ENCODE measurements around the gene CHST10. TPM values are rescaled to one million over a fixed set of nuclear protein-coding genes. Genes with fewer than 3 reads are reported as not detected.
A peak's percentile ranks its signal among the peaks of the same experiment; 100 is the strongest.

The CHST10 gene
- total and polyA plus RNA-seq, 4 donors, result 0.11 to 5.2 (median 0.99) TPM

DNA sequence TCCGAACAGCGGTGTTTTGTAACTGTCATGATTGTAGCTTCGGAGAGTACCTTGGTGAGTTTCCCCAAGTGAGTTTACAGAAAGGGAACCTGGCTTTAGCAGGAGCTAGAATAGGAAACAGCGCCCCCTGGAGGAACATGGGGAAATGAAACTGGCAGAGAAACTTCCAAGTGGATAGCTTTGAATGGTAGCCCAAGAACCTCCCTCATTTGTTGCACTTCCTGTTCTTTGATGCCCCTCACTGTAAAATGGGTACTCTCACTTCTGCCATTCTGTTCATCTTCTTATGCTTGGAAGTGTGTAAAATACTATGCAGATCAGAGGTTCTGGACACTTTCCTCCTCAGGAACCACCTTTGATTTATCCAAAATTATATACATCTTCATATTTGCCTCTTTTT, 36.2 kb downstream of the CHST10 start:
- no peaks in the 10 kb centered on the region for H3K27me3 ChIP-seq (ENCODE audit: control insufficient read depth in 4 of 4, insufficient read depth in 4 of 4, low read length in 3 of 4)
- H3K27ac ChIP-seq (ENCODE audit: low read depth in 1 of 2, low read length in 2 of 2), result no peak overlapping the region
- TF ChIP-seq RXRA (IDR thresholded peaks at IDR 0.05) (no peak), RAD21 (IDR thresholded peaks at IDR 0.05) (peak; percentile 95 to 96), GABPA (IDR thresholded peaks at IDR 0.05 in 1 of 2, conservative IDR thresholded peaks at IDR 0.05 in 1 of 2) (no peak)
- TF ChIP-seq, protein P1, sequence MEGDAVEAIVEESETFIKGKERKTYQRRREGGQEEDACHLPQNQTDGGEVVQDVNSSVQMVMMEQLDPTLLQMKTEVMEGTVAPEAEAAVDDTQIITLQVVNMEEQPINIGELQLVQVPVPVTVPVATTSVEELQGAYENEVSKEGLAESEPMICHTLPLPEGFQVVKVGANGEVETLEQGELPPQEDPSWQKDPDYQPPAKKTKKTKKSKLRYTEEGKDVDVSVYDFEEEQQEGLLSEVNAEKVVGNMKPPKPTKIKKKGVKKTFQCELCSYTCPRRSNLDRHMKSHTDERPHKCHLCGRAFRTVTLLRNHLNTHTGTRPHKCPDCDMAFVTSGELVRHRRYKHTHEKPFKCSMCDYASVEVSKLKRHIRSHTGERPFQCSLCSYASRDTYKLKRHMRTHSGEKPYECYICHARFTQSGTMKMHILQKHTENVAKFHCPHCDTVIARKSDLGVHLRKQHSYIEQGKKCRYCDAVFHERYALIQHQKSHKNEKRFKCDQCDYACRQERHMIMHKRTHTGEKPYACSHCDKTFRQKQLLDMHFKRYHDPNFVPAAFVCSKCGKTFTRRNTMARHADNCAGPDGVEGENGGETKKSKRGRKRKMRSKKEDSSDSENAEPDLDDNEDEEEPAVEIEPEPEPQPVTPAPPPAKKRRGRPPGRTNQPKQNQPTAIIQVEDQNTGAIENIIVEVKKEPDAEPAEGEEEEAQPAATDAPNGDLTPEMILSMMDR (IDR thresholded peaks at IDR 0.05; ENCODE audit: low read depth, low read length, missing input control), result peak; percentile 93
- no peaks in the 10 kb centered on the region for H3K9me3 ChIP-seq (ENCODE audit: control insufficient read depth in 4 of 4, low read length in 3 of 4)
- WGBS, result 23% methylated on average over 4 of the region's 4 CpGs
- DNase-seq (ENCODE audit: low spot score), result peak; percentile 83
- no peak overlapping the region for H3K9ac ChIP-seq (ENCODE audit: low read depth in 1 of 2, low read length in 2 of 2)
- H3K4me3 ChIP-seq (ENCODE audit: low read depth in 1 of 3, low read length in 3 of 3), result no peak overlapping the region
- no peaks in the 10 kb centered on the region for H3K36me3 ChIP-seq (ENCODE audit: control insufficient read depth in 4 of 4, insufficient read depth in 3 of 4, low read depth in 1 of 4, low read length in 3 of 4)
- H3K4me1 ChIP-seq (ENCODE audit: control insufficient read depth in 4 of 4, insufficient read depth in 4 of 4, low read length in 3 of 4), result no peaks in the 10 kb centered on the region

DNA sequence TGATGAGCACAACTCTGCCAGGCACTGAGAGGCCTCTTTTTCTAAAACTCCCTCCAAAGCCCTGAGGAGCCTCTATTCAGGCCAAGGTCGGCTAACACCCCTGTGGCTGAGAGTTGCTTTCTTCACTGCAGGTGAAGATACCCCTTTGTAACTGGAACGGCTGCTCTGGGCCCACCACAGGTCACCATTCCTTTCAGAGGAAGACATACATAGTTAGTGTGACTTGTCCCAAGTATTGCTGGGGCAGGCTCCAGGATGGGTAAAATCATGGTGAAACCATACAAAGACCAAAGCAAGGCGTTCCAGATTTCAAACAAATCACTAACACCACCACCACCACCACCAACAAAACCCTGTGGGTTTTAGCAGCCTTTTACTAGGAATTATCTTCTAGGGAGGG, 36.8 kb downstream of the CHST10 start:
- no peak for DNase-seq (ENCODE audit: low spot score)
- H3K27me3 ChIP-seq (ENCODE audit: control insufficient read depth in 4 of 4, insufficient read depth in 4 of 4, low read length in 3 of 4), result no peaks in the 10 kb centered on the region
- H3K9me3 ChIP-seq (ENCODE audit: control insufficient read depth in 4 of 4, low read length in 3 of 4), result no peaks in the 10 kb centered on the region
- H3K4me1 ChIP-seq (ENCODE audit: control insufficient read depth in 4 of 4, insufficient read depth in 4 of 4, low read length in 3 of 4), result no peaks in the 10 kb centered on the region
- 93% methylated on average over 3 of the region's 3 CpGs for WGBS
- no peak overlapping the region for H3K27ac ChIP-seq (ENCODE audit: low read depth in 1 of 2, low read length in 2 of 2)
- no peak for TF ChIP-seq TAF1 (conservative IDR thresholded peaks at IDR 0.05)
- TF ChIP-seq FOXA1 (IDR thresholded peaks at IDR 0.05), result no peak
- TF ChIP-seq EGR1 (IDR thresholded peaks at IDR 0.05; ENCODE audit: low read depth in 2 of 2), result no peak
- no peak overlapping the region for H3K9ac ChIP-seq (ENCODE audit: low read depth in 1 of 2, low read length in 2 of 2)
- no peaks in the 10 kb centered on the region for H3K36me3 ChIP-seq (ENCODE audit: control insufficient read depth in 4 of 4, insufficient read depth in 3 of 4, low read depth in 1 of 4, low read length in 3 of 4)
- no peak overlapping the region for H3K4me3 ChIP-seq (ENCODE audit: low read depth in 1 of 3, low read length in 3 of 3)

DNA sequence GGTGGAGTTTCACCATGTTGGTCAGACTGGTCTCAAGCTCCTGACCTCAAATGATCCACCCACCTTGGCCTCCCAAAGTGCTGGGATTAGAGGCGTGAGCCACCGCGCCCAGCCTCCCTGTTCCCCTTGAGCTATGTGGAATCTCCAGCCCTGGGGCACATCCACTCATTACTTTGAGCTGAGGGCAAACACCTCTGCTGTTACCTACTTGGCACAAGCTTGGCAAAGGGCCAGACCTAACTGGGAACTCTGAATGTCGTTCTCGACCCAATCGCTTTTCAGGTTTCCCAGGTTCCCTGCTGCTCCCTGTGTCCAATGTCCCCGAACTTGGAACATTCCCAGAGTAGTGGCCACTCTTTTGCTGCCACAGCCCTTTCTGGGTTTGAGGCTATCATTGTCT, 40.6 kb downstream of the CHST10 start:
- no peak for DNase-seq (ENCODE audit: low spot score)

DNA sequence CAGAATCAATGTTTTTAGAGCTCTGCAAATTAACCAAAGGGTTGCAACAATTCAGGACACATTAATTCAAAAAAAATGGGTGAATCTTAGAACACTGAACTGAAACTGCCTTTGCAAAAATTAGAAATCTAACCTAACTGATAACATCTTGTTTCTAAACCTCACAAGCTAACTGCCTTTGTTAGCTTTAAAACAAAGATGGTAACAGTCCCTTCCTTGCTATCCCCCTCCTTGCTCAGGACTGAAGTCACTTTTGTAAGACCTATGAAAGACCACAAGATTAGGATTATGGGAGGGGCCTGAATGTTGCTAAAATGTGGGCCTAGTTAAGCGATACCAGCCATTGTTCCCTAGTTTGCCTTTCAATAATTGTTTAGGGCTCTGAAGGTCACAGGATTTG, 50.3 kb downstream of the CHST10 start:
- Histone ChIP-seq H3K4me1 (ENCODE audit: control insufficient read depth in 4 of 4, insufficient read depth in 4 of 4, low read length in 3 of 4) (no peaks in the 10 kb centered on the region), H3K27ac (ENCODE audit: low read depth in 1 of 2, low read length in 2 of 2) (no peak overlapping the region), H3K4me3 (ENCODE audit: low read depth in 1 of 3, low read length in 3 of 3) (no peak overlapping the region), H3K27me3 (ENCODE audit: control insufficient read depth in 4 of 4, insufficient read depth in 4 of 4, low read length in 3 of 4) (no peaks in the 10 kb centered on the region), H3K9ac (ENCODE audit: low read depth in 1 of 2, low read length in 2 of 2) (no peak overlapping the region), H3K36me3 (ENCODE audit: control insufficient read depth in 4 of 4, insufficient read depth in 3 of 4, low read depth in 1 of 4, low read length in 3 of 4) (no peaks in the 10 kb centered on the region), H3K9me3 (ENCODE audit: control insufficient read depth in 4 of 4, low read length in 3 of 4) (peaks cover 0 to 5% (median 4%) of the 10 kb centered on the region in 4 donors)
- WGBS, result 86% methylated on average over 1 of the region's 1 CpG
- DNase-seq (ENCODE audit: low spot score), result no peak
- TF ChIP-seq FOXA2 (IDR thresholded peaks at IDR 0.05) (no peak), RXRA (IDR thresholded peaks at IDR 0.05) (no peak), GABPA (IDR thresholded peaks at IDR 0.05 in 1 of 2, conservative IDR thresholded peaks at IDR 0.05 in 1 of 2) (no peak), RAD21 (IDR thresholded peaks at IDR 0.05) (no peak)
- TF ChIP-seq, protein P2, sequence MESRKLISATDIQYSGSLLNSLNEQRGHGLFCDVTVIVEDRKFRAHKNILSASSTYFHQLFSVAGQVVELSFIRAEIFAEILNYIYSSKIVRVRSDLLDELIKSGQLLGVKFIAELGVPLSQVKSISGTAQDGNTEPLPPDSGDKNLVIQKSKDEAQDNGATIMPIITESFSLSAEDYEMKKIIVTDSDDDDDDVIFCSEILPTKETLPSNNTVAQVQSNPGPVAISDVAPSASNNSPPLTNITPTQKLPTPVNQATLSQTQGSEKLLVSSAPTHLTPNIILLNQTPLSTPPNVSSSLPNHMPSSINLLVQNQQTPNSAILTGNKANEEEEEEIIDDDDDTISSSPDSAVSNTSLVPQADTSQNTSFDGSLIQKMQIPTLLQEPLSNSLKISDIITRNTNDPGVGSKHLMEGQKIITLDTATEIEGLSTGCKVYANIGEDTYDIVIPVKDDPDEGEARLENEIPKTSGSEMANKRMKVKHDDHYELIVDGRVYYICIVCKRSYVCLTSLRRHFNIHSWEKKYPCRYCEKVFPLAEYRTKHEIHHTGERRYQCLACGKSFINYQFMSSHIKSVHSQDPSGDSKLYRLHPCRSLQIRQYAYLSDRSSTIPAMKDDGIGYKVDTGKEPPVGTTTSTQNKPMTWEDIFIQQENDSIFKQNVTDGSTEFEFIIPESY (IDR thresholded peaks at IDR 0.05), result no peak
- TF ChIP-seq, protein P1 (IDR thresholded peaks at IDR 0.05; ENCODE audit: low read depth, low read length, missing input control), result no peak
- TF ChIP-seq, protein P3, sequence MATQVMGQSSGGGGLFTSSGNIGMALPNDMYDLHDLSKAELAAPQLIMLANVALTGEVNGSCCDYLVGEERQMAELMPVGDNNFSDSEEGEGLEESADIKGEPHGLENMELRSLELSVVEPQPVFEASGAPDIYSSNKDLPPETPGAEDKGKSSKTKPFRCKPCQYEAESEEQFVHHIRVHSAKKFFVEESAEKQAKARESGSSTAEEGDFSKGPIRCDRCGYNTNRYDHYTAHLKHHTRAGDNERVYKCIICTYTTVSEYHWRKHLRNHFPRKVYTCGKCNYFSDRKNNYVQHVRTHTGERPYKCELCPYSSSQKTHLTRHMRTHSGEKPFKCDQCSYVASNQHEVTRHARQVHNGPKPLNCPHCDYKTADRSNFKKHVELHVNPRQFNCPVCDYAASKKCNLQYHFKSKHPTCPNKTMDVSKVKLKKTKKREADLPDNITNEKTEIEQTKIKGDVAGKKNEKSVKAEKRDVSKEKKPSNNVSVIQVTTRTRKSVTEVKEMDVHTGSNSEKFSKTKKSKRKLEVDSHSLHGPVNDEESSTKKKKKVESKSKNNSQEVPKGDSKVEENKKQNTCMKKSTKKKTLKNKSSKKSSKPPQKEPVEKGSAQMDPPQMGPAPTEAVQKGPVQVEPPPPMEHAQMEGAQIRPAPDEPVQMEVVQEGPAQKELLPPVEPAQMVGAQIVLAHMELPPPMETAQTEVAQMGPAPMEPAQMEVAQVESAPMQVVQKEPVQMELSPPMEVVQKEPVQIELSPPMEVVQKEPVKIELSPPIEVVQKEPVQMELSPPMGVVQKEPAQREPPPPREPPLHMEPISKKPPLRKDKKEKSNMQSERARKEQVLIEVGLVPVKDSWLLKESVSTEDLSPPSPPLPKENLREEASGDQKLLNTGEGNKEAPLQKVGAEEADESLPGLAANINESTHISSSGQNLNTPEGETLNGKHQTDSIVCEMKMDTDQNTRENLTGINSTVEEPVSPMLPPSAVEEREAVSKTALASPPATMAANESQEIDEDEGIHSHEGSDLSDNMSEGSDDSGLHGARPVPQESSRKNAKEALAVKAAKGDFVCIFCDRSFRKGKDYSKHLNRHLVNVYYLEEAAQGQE (IDR thresholded peaks at IDR 0.05), result no peak
- TF ChIP-seq, protein P4, sequence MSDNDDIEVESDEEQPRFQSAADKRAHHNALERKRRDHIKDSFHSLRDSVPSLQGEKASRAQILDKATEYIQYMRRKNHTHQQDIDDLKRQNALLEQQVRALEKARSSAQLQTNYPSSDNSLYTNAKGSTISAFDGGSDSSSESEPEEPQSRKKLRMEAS (IDR thresholded peaks at IDR 0.05), result no peak

More for the DNA sequence above, 40.6 kb downstream of the CHST10 start:
- TF ChIP-seq JUND (IDR thresholded peaks at IDR 0.05) (no peak), SP1 (IDR thresholded peaks at IDR 0.05) (no peak), RAD21 (IDR thresholded peaks at IDR 0.05) (no peak)
- TF ChIP-seq, protein P5, sequence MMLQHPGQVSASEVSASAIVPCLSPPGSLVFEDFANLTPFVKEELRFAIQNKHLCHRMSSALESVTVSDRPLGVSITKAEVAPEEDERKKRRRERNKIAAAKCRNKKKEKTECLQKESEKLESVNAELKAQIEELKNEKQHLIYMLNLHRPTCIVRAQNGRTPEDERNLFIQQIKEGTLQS (IDR thresholded peaks at IDR 0.05), result no peak
- H3K27me3 ChIP-seq (ENCODE audit: control insufficient read depth in 4 of 4, insufficient read depth in 4 of 4, low read length in 3 of 4), result no peaks in the 10 kb centered on the region
- H3K27ac ChIP-seq (ENCODE audit: low read depth in 1 of 2, low read length in 2 of 2), result no peak overlapping the region
- no peaks in the 10 kb centered on the region for H3K36me3 ChIP-seq (ENCODE audit: control insufficient read depth in 4 of 4, insufficient read depth in 3 of 4, low read depth in 1 of 4, low read length in 3 of 4)
- 91% methylated on average over 7 of the region's 7 CpGs for WGBS
- H3K4me3 ChIP-seq (ENCODE audit: low read depth in 1 of 3, low read length in 3 of 3), result no peak overlapping the region
- H3K9me3 ChIP-seq (ENCODE audit: control insufficient read depth in 4 of 4, low read length in 3 of 4), result no peaks in the 10 kb centered on the region
- no peak overlapping the region for H3K9ac ChIP-seq (ENCODE audit: low read depth in 1 of 2, low read length in 2 of 2)
- H3K4me1 ChIP-seq (ENCODE audit: control insufficient read depth in 4 of 4, insufficient read depth in 4 of 4, low read length in 3 of 4), result no peaks in the 10 kb centered on the region
